ENCODE measurements around the gene ZSCAN31. TPM values are rescaled to one million over a fixed set of nuclear protein-coding genes. Genes with fewer than 3 reads are reported as not detected.
"Not testable (repeated sequence)": the region's sequence is repeated elsewhere in the genome, so short reads cannot be mapped to it uniquely, and the experiment has no call there.

The ZSCAN31 gene
- total RNA-seq, 1 donor from 2014 or later = 3.6 TPM

DNA sequence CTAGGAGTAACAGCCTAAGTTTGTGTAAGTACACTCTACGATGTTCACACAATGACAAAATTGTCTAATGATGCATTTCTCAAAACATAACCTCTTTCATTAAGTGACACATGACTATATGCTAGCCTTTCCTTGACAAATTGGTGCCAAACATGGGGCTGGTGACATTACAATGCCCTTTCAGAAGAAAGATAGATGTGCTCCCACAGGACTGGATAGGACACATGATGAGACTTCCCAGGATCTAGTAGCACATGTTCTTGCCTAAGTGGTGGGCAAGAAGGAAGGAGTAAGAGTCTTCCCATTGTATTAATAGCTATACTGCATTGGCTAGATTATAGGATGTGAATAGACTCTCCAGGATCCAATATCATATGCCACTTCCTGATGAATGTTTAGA is 35.3 kb upstream of the ZSCAN31 start:
- ChIA-PET POLR2A (interaction anchor here (1.4 to 2.9 kb wide), 2 partner anchors 12 to 230 kb away, joined by 4 to 12 read pairs; partner anchors contain the start of gene ZKSCAN8), CTCF (interaction anchor here (1.2 kb wide), 1 partner anchor 13 kb away, joined by 5 read pairs; no protein-coding TSS in a partner anchor)
- no peak for ATAC-seq (ENCODE audit: low read depth)
- no peak for TF ChIP-seq CTCF (IDR thresholded peaks at IDR 0.05)
- Mint-ChIP-seq H3K27me3 (no peaks in the 10 kb centered on the region), H3K4me3 (no peak overlapping the region), H3K36me3 (ENCODE audit: low read depth) (peaks cover 18% of the 10 kb centered on the region), H3K27ac (peak overlapping the region; percentile 84), H3K9me3 (no peaks in the 10 kb centered on the region), H3K4me1 (peaks cover 24% of the 10 kb centered on the region)
- intact Hi-C loops (cut with micrococcal nuclease) = no loop called here
- DNase-seq = no peak

GRCh38 chr6:28370440-28370839 is 34.5 kb upstream of the ZSCAN31 start:
- H3K36me3 Mint-ChIP-seq (ENCODE audit: low read depth) = peaks cover 23% of the 10 kb centered on the region
- ATAC-seq (ENCODE audit: low read depth) = no peak
- no peaks in the 10 kb centered on the region for H3K9me3 Mint-ChIP-seq
- ChIA-PET CTCF (no interaction called here), POLR2A (no interaction called here)
- no peak for DNase-seq
- intact Hi-C loops (cut with micrococcal nuclease) = no loop called here
- no peaks in the 10 kb centered on the region for H3K27me3 Mint-ChIP-seq
- no peak for TF ChIP-seq CTCF (IDR thresholded peaks at IDR 0.05)
- peaks cover 24% of the 10 kb centered on the region for H3K4me1 Mint-ChIP-seq
- H3K4me3 Mint-ChIP-seq = no peak overlapping the region
- H3K27ac Mint-ChIP-seq = no peak overlapping the region

DNA sequence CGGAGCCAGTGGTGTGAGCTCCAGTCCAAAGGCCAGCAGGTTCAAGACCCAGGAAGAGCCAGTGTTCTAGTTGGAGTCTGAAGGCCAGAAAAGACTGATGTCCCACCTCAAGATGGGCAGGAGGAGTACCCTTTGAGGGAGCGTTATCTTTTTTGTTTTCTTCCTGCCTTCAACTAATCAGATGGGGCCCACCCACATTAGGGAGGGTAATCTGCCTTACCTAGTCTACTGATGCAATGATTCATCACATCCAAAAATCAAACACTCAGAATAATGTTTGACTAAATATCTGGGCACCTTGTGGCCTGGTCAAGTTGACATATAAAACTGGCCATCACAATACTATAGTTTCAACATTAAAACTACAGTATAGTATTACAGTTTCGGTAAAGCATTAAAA is 33.5 kb upstream of the ZSCAN31 start:
- Mint-ChIP-seq H3K27ac (no peak overlapping the region), H3K9me3 (no peaks in the 10 kb centered on the region), H3K4me3 (no peak overlapping the region), H3K27me3 (no peaks in the 10 kb centered on the region), H3K4me1 (peaks cover 24% of the 10 kb centered on the region), H3K36me3 (ENCODE audit: low read depth) (peaks cover 25% of the 10 kb centered on the region)
- ATAC-seq (ENCODE audit: low read depth) = no peak
- no peak for DNase-seq
- ChIA-PET POLR2A (no interaction called here), CTCF (no interaction called here)
- intact Hi-C loops (cut with micrococcal nuclease) = no loop called here
- TF ChIP-seq CTCF (IDR thresholded peaks at IDR 0.05) = no peak

DNA sequence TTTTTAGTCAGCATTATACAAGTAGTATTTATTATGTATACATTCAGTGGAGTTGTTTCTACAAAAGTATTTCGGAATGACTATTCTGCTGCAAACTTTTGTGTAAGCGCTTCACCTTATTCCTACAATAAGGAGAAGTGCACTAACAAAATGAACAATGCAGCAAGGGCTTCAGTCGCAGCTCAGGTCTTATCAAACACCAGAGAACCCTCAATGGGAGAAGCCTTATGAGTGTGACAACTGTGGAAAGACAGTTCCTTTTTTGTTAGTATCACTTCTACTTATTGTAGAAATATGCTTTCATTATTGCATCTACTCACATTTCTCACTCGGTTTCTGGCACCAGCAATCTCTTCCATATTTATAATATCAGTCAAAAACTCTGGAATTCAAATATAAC is 32.6 kb upstream of the ZSCAN31 start:
- Mint-ChIP-seq H3K9me3 (no peaks in the 10 kb centered on the region), H3K4me3 (no peak overlapping the region), H3K27ac (peak overlapping the region; percentile 53), H3K27me3 (no peaks in the 10 kb centered on the region), H3K4me1 (peaks cover 24% of the 10 kb centered on the region), H3K36me3 (ENCODE audit: low read depth) (peaks cover 31% of the 10 kb centered on the region)
- POLR2A ChIA-PET = interaction anchor here (0.5 kb wide), 1 partner anchor 31 kb away, joined by 5 read pairs; no protein-coding TSS in a partner anchor
- ATAC-seq (ENCODE audit: low read depth) (peak; percentile 74), DNase-seq (no peak)
- CTCF ChIA-PET = no interaction called here
- TF ChIP-seq CTCF (IDR thresholded peaks at IDR 0.05) = no peak
- intact Hi-C loops (cut with micrococcal nuclease) = loop anchor here (1.0 kb wide), 1 partner anchor 31 kb away; the partner anchor contains the start of gene ZSCAN12

- intact Hi-C loops (cut with micrococcal nuclease); H3K27ac Mint-ChIP-seq; H3K27me3 Mint-ChIP-seq; H3K9me3 Mint-ChIP-seq; POLR2A ChIA-PET; H3K4me3 Mint-ChIP-seq; ATAC-seq (ENCODE audit: low read depth); DNase-seq: not testable (repeated sequence)
- peaks cover 11% of the 10 kb centered on the region for H3K4me1 Mint-ChIP-seq
- peaks cover 48% of the 10 kb centered on the region for H3K36me3 Mint-ChIP-seq (ENCODE audit: low read depth)
- CTCF ChIA-PET = interaction anchor here (0.8 kb wide), 1 partner anchor 9 kb away, joined by 4 read pairs; no protein-coding TSS in a partner anchor
These were observed 29.6 kb upstream of the ZSCAN31 start for GRCh38 chr6:28365590-28365989.

- Mint-ChIP-seq H3K9me3 (no peaks in the 10 kb centered on the region), H3K4me3 (no peak overlapping the region), H3K27me3 (no peaks in the 10 kb centered on the region), H3K27ac (no peak overlapping the region), H3K36me3 (ENCODE audit: low read depth) (peaks cover 40% of the 10 kb centered on the region), H3K4me1 (peaks cover 3% of the 10 kb centered on the region)
- no peak for ATAC-seq (ENCODE audit: low read depth)
- intact Hi-C loops (cut with micrococcal nuclease) = no loop called here
- ChIA-PET POLR2A (no interaction called here), CTCF (interaction anchor here (1.4 kb wide), 1 partner anchor 8 kb away, joined by 3 read pairs; no protein-coding TSS in a partner anchor)
- no peak for DNase-seq
- no peak for TF ChIP-seq CTCF (IDR thresholded peaks at IDR 0.05)
These were observed 25.0 kb upstream of the ZSCAN31 start for GRCh38 chr6:28360961-28361360.

GRCh38 chr6:28359562-28359961 is 23.6 kb upstream of the ZSCAN31 start:
- ATAC-seq (ENCODE audit: low read depth); DNase-seq; H3K27me3 Mint-ChIP-seq; H3K4me3 Mint-ChIP-seq; H3K9me3 Mint-ChIP-seq; POLR2A ChIA-PET; H3K4me1 Mint-ChIP-seq; H3K27ac Mint-ChIP-seq: not testable (repeated sequence)
- intact Hi-C loops (cut with micrococcal nuclease) = loop anchor here (5.0 kb wide), 1 partner anchor 587 kb away; no protein-coding TSS in a partner anchor
- peaks cover 28% of the 10 kb centered on the region for H3K36me3 Mint-ChIP-seq (ENCODE audit: low read depth)
- CTCF ChIA-PET = interaction anchor here (1.1 to 1.3 kb wide), 2 partner anchors 12 to 38 kb away, joined by 3 to 5 read pairs; no protein-coding TSS in a partner anchor

All from activated B cell treated with CpG ODN at 0.5 μM for 24 hours (primary cell).